Measurements from ENCODE around the gene DDX24.

DNA sequence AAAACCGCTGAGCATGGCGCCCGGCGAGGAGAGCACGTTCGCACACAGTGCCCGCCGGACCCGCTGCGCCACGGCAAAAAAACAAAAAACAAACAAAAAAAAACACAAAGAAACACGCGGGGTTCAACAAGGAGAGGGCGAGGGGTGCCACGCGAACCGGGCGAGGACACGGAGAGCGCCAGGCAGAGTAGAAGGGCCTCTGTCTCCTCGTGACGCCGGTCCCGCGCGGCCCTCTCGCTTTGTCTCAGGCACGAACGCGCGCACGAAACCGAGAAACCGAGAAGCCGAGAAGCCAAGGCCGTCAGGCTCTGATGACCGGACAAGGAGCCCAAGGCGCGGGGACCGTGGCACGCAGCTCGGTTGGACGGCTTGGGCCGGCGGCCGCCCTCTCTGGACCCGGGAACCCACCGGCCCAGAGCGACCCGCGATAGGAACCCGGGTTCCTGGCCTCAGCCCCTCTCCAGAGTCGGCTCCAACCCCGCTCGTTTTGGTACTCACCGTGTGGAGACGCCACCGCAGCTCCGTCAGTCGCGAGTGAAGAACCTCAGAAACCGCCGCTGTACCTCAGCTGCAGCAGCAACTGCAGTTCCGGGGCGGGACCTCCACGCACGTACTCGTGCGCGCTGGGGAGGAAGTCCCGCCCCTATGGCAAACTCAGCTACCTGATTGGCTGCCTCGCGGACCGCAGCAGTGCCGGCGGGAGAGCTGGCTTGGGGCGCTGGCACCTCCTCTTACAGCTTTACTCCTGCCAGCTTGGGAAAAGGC, at the start of gene DDX24, which contains the start of gene IFI27L1:
- TF ChIP-seq POLR2AphosphoS5 (IDR thresholded peaks at IDR 0.05) = peak; percentile 99
- TF ChIP-seq, protein P1, sequence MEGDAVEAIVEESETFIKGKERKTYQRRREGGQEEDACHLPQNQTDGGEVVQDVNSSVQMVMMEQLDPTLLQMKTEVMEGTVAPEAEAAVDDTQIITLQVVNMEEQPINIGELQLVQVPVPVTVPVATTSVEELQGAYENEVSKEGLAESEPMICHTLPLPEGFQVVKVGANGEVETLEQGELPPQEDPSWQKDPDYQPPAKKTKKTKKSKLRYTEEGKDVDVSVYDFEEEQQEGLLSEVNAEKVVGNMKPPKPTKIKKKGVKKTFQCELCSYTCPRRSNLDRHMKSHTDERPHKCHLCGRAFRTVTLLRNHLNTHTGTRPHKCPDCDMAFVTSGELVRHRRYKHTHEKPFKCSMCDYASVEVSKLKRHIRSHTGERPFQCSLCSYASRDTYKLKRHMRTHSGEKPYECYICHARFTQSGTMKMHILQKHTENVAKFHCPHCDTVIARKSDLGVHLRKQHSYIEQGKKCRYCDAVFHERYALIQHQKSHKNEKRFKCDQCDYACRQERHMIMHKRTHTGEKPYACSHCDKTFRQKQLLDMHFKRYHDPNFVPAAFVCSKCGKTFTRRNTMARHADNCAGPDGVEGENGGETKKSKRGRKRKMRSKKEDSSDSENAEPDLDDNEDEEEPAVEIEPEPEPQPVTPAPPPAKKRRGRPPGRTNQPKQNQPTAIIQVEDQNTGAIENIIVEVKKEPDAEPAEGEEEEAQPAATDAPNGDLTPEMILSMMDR (IDR thresholded peaks at IDR 0.05) = peak in 1 of 5 experiments; percentile 8

All from transverse colon (tissue), 4 donors.